ENCODE results near the gene MRGPRD.

MRGPRD gene, protein sequence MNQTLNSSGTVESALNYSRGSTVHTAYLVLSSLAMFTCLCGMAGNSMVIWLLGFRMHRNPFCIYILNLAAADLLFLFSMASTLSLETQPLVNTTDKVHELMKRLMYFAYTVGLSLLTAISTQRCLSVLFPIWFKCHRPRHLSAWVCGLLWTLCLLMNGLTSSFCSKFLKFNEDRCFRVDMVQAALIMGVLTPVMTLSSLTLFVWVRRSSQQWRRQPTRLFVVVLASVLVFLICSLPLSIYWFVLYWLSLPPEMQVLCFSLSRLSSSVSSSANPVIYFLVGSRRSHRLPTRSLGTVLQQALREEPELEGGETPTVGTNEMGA

DNA sequence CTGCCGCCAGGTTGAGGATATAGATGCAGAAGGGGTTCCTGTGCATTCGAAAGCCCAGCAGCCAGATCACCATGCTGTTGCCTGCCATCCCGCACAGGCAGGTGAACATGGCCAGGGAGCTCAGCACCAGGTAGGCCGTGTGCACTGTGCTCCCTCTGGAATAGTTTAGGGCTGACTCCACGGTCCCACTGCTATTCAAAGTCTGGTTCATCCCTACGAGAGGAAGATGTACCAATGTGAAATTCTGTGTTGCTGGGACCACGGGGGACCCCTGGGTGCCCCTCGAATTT, at the start of gene MRGPRD:
TSS of gene MRGPRD (minus strand) at position 211 of the 290 bp plus-strand sequence. CDS start at position 211, 0 bp downstream.
- DNase-seq (ENCODE audit: low spot score): no peak

DNA sequence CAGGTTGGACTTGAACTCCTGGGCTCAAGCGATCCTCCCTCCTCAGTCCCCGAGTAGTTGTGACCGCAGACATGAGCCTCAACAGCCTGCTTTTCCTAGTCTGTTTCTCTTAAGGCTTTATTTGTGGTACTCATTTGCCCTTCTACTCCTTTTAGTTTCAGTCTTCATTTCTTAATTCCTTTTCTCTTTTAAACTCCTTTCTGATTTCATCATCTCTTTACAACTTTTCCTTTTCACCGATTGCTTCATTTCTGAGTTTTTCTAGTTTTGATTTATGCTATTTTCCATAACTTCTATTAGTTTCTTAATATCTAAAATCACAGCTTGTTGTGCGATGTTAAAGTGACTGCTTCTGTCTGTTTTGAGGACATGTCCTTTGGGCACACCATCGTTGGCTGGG, 49.5 kb upstream of the MRGPRD start:
- DNase-seq (ENCODE audit: low spot score): no peak

DNA sequence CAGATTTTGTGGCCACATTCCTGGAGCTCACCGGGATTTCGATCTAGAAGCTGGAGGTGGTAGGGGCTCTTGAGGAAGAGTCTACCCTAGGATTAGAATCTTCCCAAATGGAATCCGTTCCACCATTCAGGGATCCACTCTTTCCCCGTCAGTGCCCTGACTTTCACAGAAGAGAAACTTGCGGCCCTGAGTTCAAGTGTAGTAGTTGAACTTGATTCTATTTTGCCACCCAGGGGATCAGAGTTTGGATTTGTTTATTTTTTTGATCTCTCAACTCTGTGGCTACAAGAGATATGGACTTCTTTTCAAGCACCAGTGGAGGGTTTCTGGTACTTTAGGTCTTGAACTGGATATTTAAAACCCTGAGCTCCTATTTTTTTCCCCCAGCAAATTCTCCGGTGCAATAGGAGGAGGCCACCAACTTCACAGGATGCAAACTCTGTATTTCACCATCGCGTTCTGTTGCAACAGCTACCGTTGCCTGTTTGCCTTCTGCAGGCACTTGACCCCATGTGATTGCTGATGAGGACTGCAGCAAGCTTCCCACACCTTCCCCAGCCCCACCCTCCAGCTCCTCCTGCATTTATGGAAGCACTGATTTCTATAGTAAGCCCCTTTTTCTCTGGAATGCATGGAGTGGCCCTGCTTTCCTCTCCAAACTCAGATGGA, 47.1 kb upstream of the MRGPRD start:
- no peak for DNase-seq (ENCODE audit: low spot score)

DNA sequence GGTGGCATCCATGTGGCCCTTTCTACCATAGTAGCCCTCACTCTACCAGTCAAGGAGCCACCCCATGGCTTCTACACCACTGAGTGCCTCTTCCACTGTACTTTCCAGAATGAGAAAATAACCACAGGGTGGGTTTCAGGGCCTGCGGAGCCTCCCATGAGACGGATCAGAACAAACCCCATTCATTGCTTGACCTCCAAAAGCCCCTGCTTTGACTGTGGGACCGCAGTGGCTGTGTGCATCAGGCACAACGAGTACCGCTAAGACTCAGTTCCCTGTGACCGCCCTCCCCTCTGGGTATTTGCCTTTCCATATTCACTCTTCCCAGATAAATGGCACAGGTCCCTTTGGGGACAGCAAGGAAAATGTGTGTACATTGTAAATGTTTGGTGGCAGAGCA, 43.7 kb upstream of the MRGPRD start:
- DNase-seq (ENCODE audit: low spot score): no peak

DNA sequence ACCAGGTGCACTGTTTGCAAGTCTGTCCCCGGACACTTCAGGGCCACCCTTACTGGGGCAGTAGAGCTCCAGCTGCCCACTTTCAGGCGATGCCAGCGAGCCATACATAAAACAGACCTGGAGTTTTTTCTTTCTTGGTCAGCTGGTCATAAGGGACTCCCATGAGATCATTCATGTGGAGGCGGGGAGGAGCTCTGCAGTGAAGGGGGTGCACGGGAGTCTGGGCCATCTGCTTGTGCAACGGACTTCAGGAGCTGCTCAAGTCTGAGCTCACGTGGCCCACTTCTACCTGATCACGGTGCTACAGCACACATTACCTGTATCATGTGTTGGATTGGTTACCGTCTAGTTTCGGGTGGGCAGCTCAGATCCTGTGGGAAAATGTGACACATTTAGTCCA, 41.5 kb upstream of the MRGPRD start:
- DNase-seq (ENCODE audit: low spot score): no peak

DNA sequence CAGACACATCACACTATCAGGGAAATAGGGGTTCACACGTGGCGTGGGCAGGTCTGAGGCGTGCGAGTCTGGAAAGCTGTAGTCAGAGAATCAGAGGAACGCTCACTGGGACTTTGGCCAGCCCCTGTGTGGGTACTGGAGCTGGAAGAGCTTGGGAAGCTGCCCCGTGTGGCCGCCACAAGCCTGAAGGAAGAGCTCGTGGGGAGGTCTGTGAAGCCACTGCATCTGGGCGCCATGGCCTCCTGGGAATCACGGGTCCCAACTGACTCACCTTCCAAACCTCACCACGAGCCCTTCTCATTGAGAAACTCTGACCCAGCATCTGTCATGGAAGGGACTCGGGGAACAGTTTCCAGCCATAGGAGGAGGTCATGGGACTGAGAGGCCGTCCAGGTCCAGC, 38.1 kb upstream of the MRGPRD start:
- DNase-seq (ENCODE audit: low spot score): no peak

DNA sequence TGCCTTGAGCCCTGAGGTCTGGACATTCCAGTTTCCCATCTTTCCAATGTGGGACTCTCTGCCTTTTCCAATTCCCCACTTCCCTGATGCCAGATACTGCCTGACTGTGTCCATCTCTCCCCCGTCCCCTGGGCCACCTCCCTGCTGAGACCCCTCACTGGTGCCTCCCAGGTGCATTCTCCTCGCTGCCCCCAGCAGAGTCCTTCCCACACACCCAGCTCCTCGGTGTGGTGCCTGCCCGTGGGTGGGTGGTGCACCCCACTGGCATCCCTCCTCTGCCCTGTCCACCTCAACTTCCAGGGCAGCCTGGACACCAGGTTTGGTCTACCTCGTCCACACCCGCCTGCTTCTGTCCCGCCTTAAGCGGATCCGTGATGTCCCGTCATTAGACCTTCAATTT, 37.2 kb upstream of the MRGPRD start:
- no peak for DNase-seq (ENCODE audit: low spot score)

DNA sequence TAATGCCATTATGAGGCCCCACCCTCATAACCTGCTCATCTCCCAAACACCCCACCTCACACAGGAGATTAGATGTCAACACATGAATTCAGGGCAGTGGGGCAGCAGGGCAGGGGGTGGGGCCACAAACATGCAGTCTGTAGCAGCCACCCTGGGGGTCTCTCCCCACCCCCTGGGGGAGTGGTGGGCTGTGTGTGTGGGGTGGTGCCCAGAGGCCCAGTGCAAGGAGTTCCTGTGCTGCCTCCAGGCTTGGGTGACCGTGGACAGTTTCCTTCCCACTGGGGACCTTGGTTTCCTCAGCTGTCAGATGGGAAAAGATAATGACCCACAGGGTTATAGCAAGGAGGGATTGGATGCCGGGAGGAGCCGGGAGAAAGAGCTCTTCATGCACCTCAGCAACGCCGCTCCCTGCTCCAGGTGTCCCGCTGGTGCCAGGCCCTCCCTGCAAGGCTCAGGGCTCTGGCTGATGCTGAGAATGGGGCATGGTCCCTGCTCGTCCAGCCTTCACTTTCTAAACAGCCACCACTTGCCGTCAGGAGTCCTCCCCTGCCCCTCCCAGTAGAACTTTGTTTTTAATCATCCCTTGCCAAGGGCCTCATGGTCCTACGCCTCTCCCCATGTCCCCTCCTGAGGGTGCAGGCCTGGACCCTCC, 34.2 kb upstream of the MRGPRD start:
- no peak for DNase-seq (ENCODE audit: low spot score)

DNA sequence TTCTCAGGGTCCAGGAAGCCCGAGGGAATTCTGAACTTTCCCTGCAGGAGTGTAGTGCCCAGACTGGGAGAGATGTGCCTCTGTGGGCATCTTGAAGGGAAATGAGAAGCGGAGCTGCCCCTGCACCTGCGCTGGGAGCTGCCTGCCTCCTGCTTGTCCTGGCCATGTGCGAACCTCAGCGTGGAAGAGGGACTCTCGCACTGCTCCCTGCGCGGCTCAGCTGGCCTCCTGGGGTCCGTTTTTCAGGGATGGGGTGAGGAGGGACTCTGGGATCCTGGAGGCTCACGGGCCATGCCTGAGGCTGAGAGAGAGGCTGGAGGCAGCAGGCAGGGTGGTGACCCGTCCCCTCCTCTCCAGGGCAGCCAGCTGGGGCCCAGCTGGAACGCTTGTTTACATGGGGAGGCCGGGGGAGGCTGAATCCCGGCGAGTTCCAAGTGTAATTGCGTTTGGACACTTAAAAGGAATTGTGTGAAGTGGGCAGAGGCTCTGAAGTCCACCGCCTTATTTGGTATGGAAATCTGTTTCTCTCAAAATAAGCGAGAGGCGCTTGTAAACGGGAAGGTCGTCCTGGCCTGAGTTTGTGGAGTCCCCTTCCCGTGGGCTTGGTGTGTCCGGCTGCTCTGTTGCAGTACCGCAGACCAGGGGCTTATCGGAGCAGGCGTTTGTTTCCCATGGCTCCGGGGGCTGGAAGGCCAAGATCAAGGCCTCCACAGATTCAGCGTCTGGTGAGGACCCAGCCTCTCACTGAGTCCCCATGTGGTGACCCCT, 33.5 kb upstream of the MRGPRD start:
- no peak for DNase-seq (ENCODE audit: low spot score)

DNA sequence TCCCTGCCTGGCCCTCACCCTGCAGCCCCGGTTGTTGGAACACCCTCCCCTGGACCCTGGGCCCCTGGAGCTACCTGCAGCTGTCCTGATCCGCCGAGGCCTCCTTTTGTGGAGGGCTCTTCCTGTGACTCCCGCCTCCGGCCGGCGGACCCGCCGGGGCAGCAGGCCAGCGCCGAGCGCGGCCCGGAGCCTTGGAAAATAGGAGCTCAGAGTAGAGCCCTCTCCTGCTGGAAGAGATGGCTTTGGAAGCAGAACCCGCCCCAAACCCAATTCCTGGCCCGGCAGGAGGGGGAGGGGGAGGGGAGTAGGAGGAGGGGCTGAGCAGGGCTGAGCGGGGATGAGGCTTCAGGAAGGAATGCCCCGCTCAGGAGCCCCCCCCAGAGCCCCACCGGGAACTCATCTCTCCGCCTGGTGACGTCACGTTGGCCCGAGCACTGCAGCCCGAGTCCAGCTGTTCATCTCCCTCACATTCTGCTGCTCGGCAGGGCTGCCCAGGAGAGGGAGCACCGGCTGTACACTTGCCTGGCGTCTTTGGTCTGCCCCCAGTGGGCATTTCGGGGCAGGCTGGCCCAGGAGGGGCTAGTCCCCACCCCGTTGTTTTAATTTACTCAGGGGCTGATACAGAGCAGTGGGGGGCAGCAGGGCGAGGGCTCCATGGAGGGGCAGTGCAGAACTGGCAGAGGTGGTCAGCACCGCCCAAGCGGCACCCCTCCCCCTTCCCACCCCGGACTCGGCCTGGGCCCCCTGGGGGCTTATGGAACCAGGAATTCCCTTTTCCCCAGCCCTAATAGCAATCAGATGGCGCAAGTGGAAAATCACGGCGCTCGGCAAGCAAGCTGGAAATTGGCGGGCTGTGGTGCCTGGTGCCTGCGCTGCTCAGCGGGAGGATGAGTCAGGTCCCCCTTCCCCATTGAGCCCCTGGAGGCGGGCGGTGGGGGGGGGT, 32.5 kb upstream of the MRGPRD start, which contains the start of gene MRGPRF:
TSS of gene MRGPRF (minus strand) at position 238 of the 943 bp plus-strand sequence. CDS start 3,345 bp downstream, outside the sequence.
- peak; percentile 36 for DNase-seq (ENCODE audit: low spot score)

DNA sequence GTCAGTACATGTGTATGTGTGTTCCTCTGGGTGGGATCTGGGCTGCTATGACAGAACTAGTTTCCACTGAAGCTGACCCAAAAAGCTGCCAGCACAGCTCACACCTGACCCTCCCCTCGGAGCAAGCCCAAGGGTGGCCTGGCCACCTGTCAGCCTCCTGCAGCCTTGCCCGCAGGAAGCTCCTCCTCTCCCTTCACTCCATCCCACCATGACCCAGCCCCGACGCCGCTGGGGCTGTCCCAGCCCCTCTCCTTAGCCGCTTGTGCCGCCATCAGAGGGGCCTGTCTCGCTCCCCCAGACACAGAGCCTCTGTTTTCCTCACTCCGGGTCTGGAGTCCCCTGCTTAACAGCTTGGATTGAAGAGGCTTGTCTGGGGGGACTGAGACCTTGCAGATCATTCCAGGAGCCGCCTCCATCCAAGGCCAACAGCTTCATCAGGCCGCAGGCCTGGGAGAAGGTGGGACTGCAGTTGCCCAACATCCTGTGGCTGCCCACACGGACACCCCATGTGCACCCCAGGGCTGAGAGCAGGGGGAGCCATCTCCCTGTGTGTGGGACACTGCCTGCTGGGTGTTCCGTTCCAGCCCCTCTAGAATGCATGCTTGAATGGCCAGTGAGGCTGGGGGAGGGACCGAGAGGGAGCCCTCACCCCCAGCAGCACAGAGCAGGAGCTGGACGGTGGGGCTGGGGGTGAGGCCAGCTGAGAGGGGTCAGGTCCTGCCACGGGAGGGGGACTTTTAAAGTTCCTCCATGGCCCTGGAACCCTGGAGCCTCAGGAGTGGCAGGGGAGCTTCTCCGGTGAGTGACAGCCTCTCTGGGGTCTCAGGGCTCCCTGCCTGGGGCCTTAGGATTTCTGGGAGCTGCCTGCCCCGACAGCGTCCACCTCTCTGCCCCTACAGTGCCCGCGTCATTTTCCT, 31.6 kb upstream of the MRGPRD start:
- no peak for DNase-seq (ENCODE audit: low spot score)

DNA sequence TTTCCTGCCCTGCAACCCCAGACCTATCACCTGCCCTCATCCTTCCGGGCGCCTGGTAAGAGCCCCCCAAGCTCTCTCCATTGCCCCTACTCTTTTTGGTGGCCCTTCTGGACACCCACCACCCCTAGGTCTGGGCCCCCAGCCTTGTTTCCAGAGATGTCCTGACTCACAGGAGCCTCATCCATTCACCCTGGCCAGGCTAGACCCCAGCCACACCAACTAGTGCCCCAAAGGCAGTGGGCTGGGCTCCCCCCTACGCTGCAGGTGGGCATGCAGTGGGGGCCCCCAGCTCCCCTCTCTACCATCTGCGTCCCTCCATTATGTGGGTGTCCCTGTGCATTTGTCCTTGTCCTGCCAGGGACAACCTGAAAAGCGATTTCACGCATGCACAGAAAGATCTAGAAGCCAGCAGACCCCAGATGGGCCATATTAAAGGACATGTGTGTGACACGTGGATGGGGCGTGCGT, 30.9 kb upstream of the MRGPRD start:
- DNase-seq (ENCODE audit: low spot score): no peak

DNA sequence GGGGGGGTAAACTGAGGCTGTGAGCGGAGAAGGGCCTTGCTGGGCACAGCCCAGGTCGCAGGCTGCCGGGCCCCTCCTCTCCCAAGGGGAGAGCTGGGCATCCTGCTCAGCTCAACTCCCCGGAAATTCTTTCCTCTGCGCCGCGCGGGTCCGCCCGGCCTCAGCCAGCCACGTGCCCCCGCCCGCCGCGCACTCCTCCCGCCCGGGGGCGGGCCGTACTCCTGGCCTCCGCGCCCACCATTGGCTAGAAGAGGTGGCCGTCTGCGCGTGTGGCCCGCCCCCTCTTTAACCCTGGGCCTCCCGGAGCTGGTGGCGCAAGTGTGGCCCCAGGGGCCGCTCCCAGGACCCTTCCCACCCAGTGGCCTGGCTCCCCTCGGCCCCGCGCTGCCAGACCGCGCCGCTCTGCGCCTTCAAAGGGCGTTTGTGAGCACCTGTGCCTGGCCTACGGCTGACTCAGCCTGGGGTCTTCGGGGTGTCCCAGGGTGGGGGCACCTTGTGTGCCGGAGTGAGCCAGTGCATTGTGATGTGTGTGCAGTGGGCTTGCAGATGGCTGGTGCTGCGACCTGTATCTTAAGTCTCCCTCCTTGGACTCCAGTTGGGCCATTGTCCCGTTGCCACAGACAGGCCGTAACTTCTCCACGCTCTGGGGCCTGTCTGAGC, 30.3 kb upstream of the MRGPRD start:
- DNase-seq (ENCODE audit: low spot score): peak; percentile 49

DNA sequence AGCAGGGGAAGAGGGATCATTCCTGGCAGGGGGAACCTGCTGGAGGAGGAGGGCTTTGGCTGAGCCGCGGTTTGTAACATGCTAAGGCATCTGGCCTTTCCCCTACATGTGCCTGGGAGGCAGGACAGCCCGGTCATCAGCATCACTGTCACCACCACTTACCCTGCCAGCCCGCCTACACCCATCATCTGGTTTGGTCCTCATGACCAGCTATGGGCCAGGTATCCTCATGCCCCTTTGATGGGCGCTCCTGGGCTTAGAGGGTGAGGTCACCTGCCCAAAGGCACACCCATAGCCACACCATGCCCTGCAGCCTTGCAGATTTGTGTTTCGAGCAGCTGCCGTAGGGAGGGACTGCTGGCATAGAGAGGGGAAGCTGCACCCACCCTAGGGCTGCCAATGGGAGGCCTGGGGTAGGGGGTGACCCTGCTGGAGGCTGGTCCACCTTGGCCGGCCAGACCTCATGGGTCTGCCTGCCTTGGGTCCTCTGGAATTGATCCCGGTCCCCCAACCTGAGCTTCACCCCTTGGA, 29.6 kb upstream of the MRGPRD start:
- no peak for DNase-seq (ENCODE audit: low spot score)

DNA sequence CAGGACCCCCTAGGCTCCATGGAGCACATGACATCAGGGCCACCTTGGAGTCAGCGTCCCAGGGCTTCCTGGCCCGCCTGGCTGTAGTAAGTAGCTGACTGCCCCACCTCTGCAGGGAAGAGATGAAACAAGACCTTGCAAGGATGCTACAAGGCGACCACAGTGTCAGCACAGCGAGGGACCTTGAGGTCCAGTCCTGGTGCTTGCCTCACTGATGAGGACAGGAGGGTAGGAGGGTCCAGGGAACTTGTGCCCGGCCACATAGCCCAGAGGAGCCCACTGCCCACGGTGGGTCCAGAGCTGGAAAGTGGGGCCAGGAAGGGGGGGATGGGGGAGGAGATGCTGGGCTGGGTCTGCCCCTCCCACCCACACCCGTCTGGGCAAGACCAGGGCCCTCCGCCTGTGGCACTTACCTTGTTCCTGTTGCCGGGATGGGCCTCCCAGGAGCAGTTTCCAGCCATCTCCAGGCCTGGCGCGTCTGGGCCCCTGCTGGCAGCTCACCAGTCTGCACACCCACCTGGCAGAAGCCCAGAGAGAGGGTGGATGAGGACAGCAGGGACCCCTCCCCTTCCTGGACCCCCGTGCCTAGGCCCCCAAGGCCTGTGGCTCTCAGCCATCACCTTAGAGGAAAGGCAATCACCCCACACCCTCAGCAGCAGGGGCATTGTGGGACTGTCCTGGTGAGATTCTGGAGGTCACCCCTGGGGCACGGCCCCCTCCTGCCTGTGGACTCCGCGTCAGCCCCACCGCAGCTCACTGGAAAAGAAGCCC, 28.8 kb upstream of the MRGPRD start:
- DNase-seq (ENCODE audit: low spot score): no peak

DNA sequence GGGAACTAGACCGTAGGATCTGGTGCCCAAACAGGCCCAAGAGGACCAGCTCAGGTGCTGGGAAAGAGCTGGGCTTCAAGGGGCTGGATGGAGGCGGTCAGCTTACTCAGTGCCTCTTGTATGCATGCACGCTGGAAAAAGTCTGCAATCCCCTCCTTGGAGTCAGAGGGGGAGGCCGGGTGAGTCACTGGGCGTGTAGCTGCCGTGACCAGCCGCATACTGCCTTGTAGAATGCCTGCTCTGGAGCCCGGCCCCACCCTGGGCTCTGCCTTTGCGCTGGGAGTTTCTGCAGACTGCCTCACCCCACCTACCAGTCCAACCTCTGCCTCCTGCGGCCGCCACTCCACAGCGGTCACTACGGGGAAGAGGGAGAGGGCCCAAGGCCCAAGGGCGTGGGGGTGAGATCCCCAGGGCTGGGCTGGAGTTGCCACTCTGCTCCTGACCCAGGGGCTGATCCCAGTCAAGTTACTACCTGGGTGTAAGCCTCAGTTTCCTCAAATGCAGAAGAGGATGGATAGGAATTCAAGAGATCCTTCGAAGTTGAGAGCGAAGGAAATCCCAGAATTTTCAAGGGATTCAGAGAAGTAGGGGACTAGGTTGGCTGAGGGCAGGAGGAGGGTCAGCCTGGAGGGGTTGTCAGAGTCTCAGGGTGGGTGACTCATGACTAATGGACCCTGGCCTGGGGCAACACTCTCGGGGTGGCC, 28.1 kb upstream of the MRGPRD start:
- DNase-seq (ENCODE audit: low spot score): no peak

DNA sequence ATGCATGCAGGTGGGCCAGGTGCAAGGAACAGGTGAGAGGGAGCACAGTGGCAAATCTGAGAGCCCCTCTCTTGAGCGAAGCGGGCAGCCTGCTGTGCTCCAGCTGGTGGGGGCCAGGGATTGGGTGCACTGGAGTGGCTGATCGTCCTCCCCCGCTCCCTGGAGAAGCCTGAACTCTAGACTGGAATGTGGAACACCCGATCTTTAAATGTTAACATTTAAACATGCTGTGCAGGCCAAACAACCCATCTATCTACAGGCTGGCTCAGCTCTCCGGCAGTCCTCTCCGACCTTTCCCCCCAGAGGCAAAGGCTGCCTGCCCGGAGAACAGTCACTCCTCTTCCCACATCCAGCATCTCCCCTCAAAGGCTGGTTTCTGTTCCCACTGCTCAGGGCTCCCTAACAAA, 27.2 kb upstream of the MRGPRD start:
- DNase-seq (ENCODE audit: low spot score): no peak

DNA sequence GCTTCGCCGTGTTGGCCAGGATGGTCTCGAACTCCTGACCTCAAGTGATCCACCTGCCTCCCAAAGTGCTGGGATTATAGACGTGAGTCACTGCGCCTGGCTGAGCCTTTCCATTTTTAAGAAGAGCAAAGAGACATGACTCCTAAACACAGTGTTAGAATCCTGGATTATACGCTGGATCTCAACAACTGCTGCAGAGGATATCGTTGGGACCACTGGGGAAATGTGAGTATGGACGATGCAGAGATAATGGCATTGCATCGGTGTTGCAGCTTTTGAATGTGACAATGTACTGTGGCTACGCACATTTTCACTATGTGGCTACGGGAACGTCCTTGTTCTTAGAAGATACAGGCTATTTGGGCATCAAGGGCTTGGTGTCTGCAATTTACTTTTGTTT, 26.0 kb upstream of the MRGPRD start:
- DNase-seq (ENCODE audit: low spot score): no peak

All from Ammon's horn (tissue), 1 donor.